Natural killer cell (primary cell): ENCODE measurements around the gene CAMK1G. TPM values are rescaled to one million over a fixed set of nuclear protein-coding genes. Genes with fewer than 3 reads are reported as not detected.
A peak's percentile ranks its signal among the peaks of the same experiment; 100 is the strongest.

ENCODE experiments used
- ATAC-seq, 3 donors: fragments of 150-1000 bp in 2 of 3; fragments of 200-7000 bp in 1 of 3; cut with Tn5 transposase; 1 replicate in 1 of 3; 2 replicates in 2 of 3; pipeline ENCODE4 v1.10.0; 2021; ENCODE audit warnings: mild to moderate bottlenecking in 2 of 3, moderate library complexity in 2 of 3
- DNase-seq, 2 donors: peaks; one replicate each; pipeline versions ENCODE4 v3.0.0 to v3.0.0-alpha.2; 2013 to 2021; ENCODE audit warnings: mixed read lengths in 1 of 2
- H3K27ac ChIP-seq: one replicate; pipeline ENCODE4 v1.5.1; 2013; ENCODE audit warnings: mild to moderate bottlenecking, low read length
- H3K27me3 ChIP-seq: one replicate; pipeline ENCODE4 v1.6.1; 2013; ENCODE audit warnings: low read length; ENCODE audit not compliant: control insufficient read depth, insufficient read depth
- H3K36me3 ChIP-seq: one replicate; pipeline ENCODE4 v1.6.1; 2013; ENCODE audit warnings: low read length; ENCODE audit not compliant: control insufficient read depth, insufficient read depth
- H3K4me1 ChIP-seq: one replicate; pipeline ENCODE4 v1.6.1; 2013; ENCODE audit warnings: low read length; ENCODE audit not compliant: control insufficient read depth, insufficient read depth
- H3K4me3 ChIP-seq: one replicate; pipeline ENCODE4 v1.5.1; 2013; ENCODE audit warnings: low read length
- H3K9me3 ChIP-seq: one replicate; pipeline ENCODE4 v1.6.1; 2013; ENCODE audit warnings: low read length; ENCODE audit not compliant: control insufficient read depth, insufficient read depth
- H3K27ac Mint-ChIP-seq, 2 donors: one replicate each; pipeline ENCODE4 v1.8.0; 2022; ENCODE audit warnings: mild to moderate bottlenecking in 2 of 2, mixed read lengths in 2 of 2, moderate library complexity in 1 of 2
- H3K27me3 Mint-ChIP-seq, 2 donors: one replicate each; pipeline ENCODE4 v1.8.0; 2022; ENCODE audit warnings: low read depth in 2 of 2, mixed read lengths in 2 of 2
- H3K36me3 Mint-ChIP-seq: one replicate; pipeline ENCODE4 v1.8.0; 2022; ENCODE audit warnings: mixed read lengths
- H3K4me1 Mint-ChIP-seq, 2 donors: one replicate each; pipeline ENCODE4 v1.8.0; 2022; ENCODE audit warnings: mixed read lengths in 2 of 2
- H3K4me3 Mint-ChIP-seq: one replicate; pipeline ENCODE4 v1.8.0; 2022; ENCODE audit warnings: mild to moderate bottlenecking, moderate library complexity, mixed read lengths
- H3K9me3 Mint-ChIP-seq, 2 donors: one replicate each; pipeline ENCODE4 v1.8.0; 2022; ENCODE audit warnings: mixed read lengths in 2 of 2
- CTCF ChIP-seq: fragments of 200-600 bp; IDR thresholded peaks from one replicate; pipeline ENCODE4 v1.8.0; 2022; ENCODE audit warnings: antibody characterized with exemption
- WGBS: methylation state at CpG from one replicate; pipeline ENCODE4 v1.1.7; 2013; ENCODE audit warnings: missing lambda C conversion rate; ENCODE audit not compliant: insufficient coverage; 5-methylcytosine and 5-hydroxymethylcytosine counted together
- intact Hi-C: fragments of 100-400 bp; cut with micrococcal nuclease; formaldehyde crosslinking; loops from one replicate; pipeline ENCODE4 v1.14.2; 2022
- total RNA-seq, 4 donors: library from RNA; stranded (reverse); fragments of 120-200 nt in 1 of 4; gene quantifications; one replicate each; pipeline versions ENCODE4 v1.2.3 to v1.2.4, GENCODE V29; 2013 to 2022

CAMK1G gene
- total RNA-seq, 3 donors from 2014 or later (not counting 1 experiment from before 2014, with no cell fraction given) = not detected

GRCh38 chr1:209648346-209648745 is 64.8 kb downstream of the CAMK1G start:
- no peak overlapping the region for H3K4me3 Mint-ChIP-seq
- H3K4me1 Mint-ChIP-seq = peaks cover 0 to 15% of the 10 kb centered on the region in 2 donors
- no peaks in the 10 kb centered on the region for H3K27me3 ChIP-seq
- H3K36me3 ChIP-seq = no peaks in the 10 kb centered on the region
- DNase-seq (no peak), ATAC-seq (no peak)
- H3K9me3 ChIP-seq = no peaks in the 10 kb centered on the region
- H3K4me3 ChIP-seq = no peak overlapping the region
- intact Hi-C loops = no loop called here
- H3K36me3 Mint-ChIP-seq = no peaks in the 10 kb centered on the region
- H3K9me3 Mint-ChIP-seq = no peaks in the 10 kb centered on the region
- H3K27ac Mint-ChIP-seq = no peak overlapping the region
- TF ChIP-seq CTCF = no peak
- peaks cover 18% of the 10 kb centered on the region for H3K4me1 ChIP-seq
- H3K27me3 Mint-ChIP-seq = no peaks in the 10 kb centered on the region
- H3K27ac ChIP-seq = no peak overlapping the region

- intact Hi-C loops = no loop called here
- TF ChIP-seq CTCF = no peak
- Mint-ChIP-seq H3K4me3 (no peak overlapping the region), H3K27me3 (no peaks in the 10 kb centered on the region), H3K27ac (no peak overlapping the region), H3K36me3 (no peaks in the 10 kb centered on the region), H3K9me3 (no peaks in the 10 kb centered on the region), H3K4me1 (peaks cover 0 to 15% of the 10 kb centered on the region in 2 donors)
- H3K4me3 ChIP-seq = no peak overlapping the region
- no peak overlapping the region for H3K27ac ChIP-seq
- no peaks in the 10 kb centered on the region for H3K36me3 ChIP-seq
- ATAC-seq (peak in 2 of 3 donors; percentile 34 to 62), DNase-seq (no peak)
- no peaks in the 10 kb centered on the region for H3K9me3 ChIP-seq
- WGBS = 64% methylated on average over 6 of the region's 6 CpGs
- peaks cover 18% of the 10 kb centered on the region for H3K4me1 ChIP-seq
- H3K27me3 ChIP-seq = no peaks in the 10 kb centered on the region
Observed at GRCh38 chr1:209648931-209649776, 65.6 kb downstream of the CAMK1G start.

GRCh38 chr1:209650454-209650853 is 66.9 kb downstream of the CAMK1G start:
- no peak overlapping the region for H3K4me3 ChIP-seq
- Mint-ChIP-seq H3K9me3 (no peaks in the 10 kb centered on the region), H3K27ac (peak overlapping the region in 1 of 2 donors; percentile 69), H3K27me3 (no peaks in the 10 kb centered on the region), H3K4me3 (no peak overlapping the region), H3K4me1 (peaks cover 0 to 15% of the 10 kb centered on the region in 2 donors), H3K36me3 (no peaks in the 10 kb centered on the region)
- DNase-seq (no peak), ATAC-seq (no peak)
- peaks cover 18% of the 10 kb centered on the region for H3K4me1 ChIP-seq
- H3K9me3 ChIP-seq = no peaks in the 10 kb centered on the region
- 15% methylated on average over 1 of the region's 1 CpG for WGBS
- TF ChIP-seq CTCF = no peak
- H3K36me3 ChIP-seq = no peaks in the 10 kb centered on the region
- intact Hi-C loops = no loop called here
- no peaks in the 10 kb centered on the region for H3K27me3 ChIP-seq
- H3K27ac ChIP-seq = no peak overlapping the region
